LoVo (cell line): ENCODE results near the gene CILP.

Experiments used
- DNase-seq: peaks from one replicate; pipeline ENCODE4 v3.0.0-alpha.2; 2016; ENCODE audit warnings: low spot score

CILP gene

GRCh38 chr15:65147902-65148301 is 63.4 kb downstream of the CILP start:
- no peak for DNase-seq

GRCh38 chr15:65146438-65146837 is 64.8 kb downstream of the CILP start:
- DNase-seq = no peak
